LNCaP clone FGC (cell line): Measurements from ENCODE around the gene KLK7.

ENCODE experiments used
- DNase-seq: peaks from one replicate; pipeline ENCODE4 v3.0.0-alpha.2; 2011; ENCODE audit warnings: low read depth
- H3K4me3 ChIP-seq: 2 replicates; pipeline ENCODE4 v1.5.1; 2011; ENCODE audit warnings: mild to moderate bottlenecking, low read depth, low read length, control low read depth
- TF ChIP-seq, protein P1 (sequence below): IDR thresholded peaks from 2 replicates; pipeline ENCODE4 v1.5.1; 2012; ENCODE audit warnings: mild to moderate bottlenecking; ENCODE audit not compliant: control insufficient read depth, insufficient read depth; ENCODE audit errors: extremely low read depth

Gene KLK7

DNA sequence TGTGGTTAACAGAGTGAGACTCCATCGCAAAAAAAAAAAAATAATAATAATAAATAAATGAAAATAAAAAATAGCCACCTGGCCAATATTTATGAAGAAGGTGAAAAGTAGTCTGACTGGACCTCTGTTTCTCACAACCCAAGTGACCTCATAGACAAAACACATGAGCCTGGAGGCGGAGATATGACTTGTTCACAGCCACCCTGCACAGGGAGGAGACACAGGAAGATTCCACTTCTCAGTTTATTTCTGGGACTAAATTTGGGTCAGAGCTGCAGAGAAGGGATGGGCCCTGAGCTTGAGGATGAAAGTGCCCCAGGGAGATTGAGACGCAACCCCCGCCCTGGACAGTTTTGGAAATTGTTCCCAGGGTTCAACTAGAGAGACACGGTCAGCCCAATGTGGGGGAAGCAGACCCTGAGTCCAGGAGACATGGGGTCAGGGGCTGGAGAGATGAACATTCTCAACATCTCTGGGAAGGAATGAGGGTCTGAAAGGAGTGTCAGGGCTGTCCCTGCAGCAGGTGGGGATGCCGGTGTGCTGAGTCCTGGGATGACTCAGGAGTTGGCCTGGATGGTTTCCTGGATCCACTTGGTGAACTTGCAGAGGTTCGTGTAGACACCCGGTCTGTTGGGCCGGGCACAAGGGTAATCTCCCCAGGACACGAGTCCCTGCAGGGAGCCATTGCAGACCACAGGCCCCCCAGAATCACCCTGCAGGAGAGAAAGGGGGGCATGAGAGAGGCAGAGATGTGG lies 40.5 kb downstream of the KLK7 start:
- DNase-seq: no peak
- H3K4me3 ChIP-seq: no peak overlapping the region
- TF ChIP-seq, protein P1, sequence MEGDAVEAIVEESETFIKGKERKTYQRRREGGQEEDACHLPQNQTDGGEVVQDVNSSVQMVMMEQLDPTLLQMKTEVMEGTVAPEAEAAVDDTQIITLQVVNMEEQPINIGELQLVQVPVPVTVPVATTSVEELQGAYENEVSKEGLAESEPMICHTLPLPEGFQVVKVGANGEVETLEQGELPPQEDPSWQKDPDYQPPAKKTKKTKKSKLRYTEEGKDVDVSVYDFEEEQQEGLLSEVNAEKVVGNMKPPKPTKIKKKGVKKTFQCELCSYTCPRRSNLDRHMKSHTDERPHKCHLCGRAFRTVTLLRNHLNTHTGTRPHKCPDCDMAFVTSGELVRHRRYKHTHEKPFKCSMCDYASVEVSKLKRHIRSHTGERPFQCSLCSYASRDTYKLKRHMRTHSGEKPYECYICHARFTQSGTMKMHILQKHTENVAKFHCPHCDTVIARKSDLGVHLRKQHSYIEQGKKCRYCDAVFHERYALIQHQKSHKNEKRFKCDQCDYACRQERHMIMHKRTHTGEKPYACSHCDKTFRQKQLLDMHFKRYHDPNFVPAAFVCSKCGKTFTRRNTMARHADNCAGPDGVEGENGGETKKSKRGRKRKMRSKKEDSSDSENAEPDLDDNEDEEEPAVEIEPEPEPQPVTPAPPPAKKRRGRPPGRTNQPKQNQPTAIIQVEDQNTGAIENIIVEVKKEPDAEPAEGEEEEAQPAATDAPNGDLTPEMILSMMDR: no peak

DNA sequence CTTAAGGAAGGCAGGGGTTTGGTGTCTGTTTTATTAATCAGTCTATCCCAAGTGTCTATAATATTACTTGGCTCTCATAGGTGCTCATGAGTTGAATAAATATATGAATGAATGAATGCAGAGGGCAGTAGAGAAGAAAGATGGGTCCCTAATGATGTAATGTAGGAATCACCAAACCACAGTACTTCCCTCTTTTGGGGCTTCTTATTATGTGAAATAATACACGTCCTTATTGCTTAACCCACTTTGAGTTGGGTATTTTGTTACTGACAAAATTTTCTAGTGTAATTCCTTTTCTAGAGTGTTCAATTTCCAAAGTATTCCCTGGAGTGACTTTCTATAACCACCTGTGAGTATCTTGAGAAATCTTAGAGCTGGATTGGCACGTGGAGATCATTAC lies 44.1 kb downstream of the KLK7 start:
- DNase-seq: no peak
- TF ChIP-seq, protein P1: no peak
- no peak overlapping the region for H3K4me3 ChIP-seq

DNA sequence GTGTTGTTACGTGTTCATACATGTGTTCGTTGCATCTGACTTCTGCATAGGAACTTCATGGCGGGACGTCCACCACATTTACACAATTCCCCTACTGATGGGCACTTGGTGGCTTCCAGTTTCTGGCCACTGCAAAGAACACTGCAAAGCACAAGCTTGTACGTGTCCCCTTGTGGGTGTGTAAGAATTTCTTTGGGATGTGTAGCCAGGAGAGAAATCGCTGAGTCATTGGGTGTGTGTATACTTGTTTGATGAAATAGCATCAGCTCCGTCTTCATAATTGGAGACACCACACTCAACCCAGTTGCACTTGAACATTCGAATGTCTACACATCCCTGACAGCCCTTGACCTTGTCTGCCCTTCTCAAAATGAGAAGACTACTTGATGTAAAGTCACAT lies 50.1 kb downstream of the KLK7 start:
- H3K4me3 ChIP-seq: no peak overlapping the region
- DNase-seq: no peak
- TF ChIP-seq, protein P1: no peak

DNA sequence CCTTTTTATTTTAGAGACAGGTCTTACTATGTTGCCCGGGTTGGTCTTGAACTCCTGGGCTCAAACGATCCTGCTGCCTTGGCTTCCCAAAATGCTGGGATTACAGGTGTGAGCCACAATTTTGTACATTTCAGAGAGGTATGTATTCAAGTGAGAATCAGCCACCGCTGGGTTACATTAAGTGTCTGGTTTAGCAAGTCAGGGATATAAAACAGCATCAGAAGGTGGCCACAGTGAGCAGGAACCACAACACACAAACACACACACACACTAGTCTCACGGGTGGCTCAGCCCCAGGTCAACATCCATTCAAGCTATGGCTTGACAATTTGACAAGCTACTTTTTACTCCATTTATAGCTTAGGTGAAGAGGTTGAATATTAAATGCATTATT lies 51.0 kb downstream of the KLK7 start:
- H3K4me3 ChIP-seq: no peak overlapping the region
- DNase-seq: no peak
- TF ChIP-seq, protein P1: no peak

DNA sequence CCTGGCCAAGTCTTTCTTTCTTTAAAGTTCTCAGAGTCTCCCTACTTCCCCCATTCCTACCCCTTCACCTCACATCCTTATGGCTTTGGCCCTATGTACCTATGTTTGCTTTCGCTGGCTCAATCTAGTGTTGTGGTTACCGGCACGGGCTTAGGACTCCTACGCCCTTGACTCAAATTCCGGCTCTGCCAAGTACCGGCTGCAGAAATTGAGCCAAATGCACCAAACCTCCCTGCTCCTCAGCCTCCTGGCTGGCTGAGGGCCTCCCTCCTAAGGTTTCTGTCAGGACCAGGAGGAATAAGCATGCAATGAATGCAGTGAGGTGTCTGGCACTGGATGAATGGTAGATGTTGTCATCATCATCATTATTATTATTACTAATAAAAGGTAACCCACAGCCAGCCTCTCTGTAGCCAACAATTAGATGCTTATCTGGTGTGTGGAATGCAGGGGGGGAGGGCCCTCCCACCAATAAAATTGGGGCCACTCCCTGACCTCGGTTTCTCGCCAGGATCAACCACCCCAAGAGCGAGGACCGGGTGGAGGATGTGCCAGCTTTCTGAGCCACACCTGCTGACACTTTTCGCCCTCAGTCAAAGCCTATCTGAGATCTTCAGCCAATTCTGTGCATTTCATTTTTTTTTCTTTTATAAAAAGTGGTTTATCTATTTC lies 51.6 kb downstream of the KLK7 start:
- no peak for DNase-seq
- H3K4me3 ChIP-seq: no peak overlapping the region
- TF ChIP-seq, protein P1: no peak

- TF ChIP-seq, protein P1: no peak
- no peak overlapping the region for H3K4me3 ChIP-seq
- DNase-seq: no peak
Observed at GRCh38 chr19:50931023-50931422, 52.7 kb downstream of the KLK7 start.
